ENCODE results near the gene MEG3.

MEG3 gene

GRCh38 chr14:100832311-100832960 is 6.5 kb downstream of the MEG3 start:
- DNase-seq (ENCODE audit: extremely low read depth, low read depth) = no peak
- no peak overlapping the region for H3K4me3 ChIP-seq (replicated peaks; ENCODE audit: low read depth, low read length)
- no peak for TF ChIP-seq CTCF (IDR thresholded peaks at IDR 0.05; ENCODE audit: low read depth, low read length, missing control alignments)

GRCh38 chr14:100834082-100834793 is 8.3 kb downstream of the MEG3 start:
- no peak overlapping the region for H3K4me3 ChIP-seq (replicated peaks; ENCODE audit: low read depth, low read length)
- TF ChIP-seq CTCF (IDR thresholded peaks at IDR 0.05; ENCODE audit: low read depth, low read length, missing control alignments) = no peak
- DNase-seq (ENCODE audit: extremely low read depth, low read depth) = no peak

GRCh38 chr14:100834794-100835547 is 9.1 kb downstream of the MEG3 start:
- H3K4me3 ChIP-seq (replicated peaks; ENCODE audit: low read depth, low read length) = no peak overlapping the region
- TF ChIP-seq CTCF (IDR thresholded peaks at IDR 0.05; ENCODE audit: low read depth, low read length, missing control alignments) = no peak
- no peak for DNase-seq (ENCODE audit: extremely low read depth, low read depth)

- no peak for TF ChIP-seq CTCF (IDR thresholded peaks at IDR 0.05; ENCODE audit: low read depth, low read length, missing control alignments)
- H3K4me3 ChIP-seq (replicated peaks; ENCODE audit: low read depth, low read length) = no peak overlapping the region
- DNase-seq (ENCODE audit: extremely low read depth, low read depth) = no peak
Measured at GRCh38 chr14:100835548-100836310, 9.8 kb downstream of the MEG3 start.

- TF ChIP-seq CTCF (IDR thresholded peaks at IDR 0.05; ENCODE audit: low read depth, low read length, missing control alignments) = no peak
- no peak overlapping the region for H3K4me3 ChIP-seq (replicated peaks; ENCODE audit: low read depth, low read length)
- no peak for DNase-seq (ENCODE audit: extremely low read depth, low read depth)
Measured at GRCh38 chr14:100836311-100836805, 10.4 kb downstream of the MEG3 start.

All from HFF-Myc (cell line).